ENCODE results near the gene ZNF414. TPM values are rescaled to one million over a fixed set of nuclear protein-coding genes. Genes with fewer than 3 reads are reported as not detected.

ZNF414 gene
- total and polyA plus RNA-seq, 2 experiments from 2014 or later, result 27.4 to 45.0 TPM

- H3K36me3 Mint-ChIP-seq (ENCODE audit: low read depth), result peaks cover 81% of the 10 kb centered on the region
- H2AFZ ChIP-seq, result no peak overlapping the region
- DNase-seq (ENCODE audit: low spot score), result no peak
- H3K9me3 Mint-ChIP-seq, result no peaks in the 10 kb centered on the region
- H3K27ac ChIP-seq (ENCODE audit: low read depth), result peak overlapping the region; percentile 52
- no peak overlapping the region for H3K4me3 ChIP-seq
- H3K79me2 ChIP-seq (replicated peaks; ENCODE audit: insufficient read depth), result peaks cover 100% of the 10 kb centered on the region
- H4K20me1 ChIP-seq (replicated peaks; ENCODE audit: insufficient read depth), result peaks cover 87% of the 10 kb centered on the region
- no peak for ATAC-seq
- TF ChIP-seq REST (IDR thresholded peaks at IDR 0.05; ENCODE audit: unreplicated experiment), result no peak
- TF ChIP-seq ETS1 (IDR thresholded peaks at IDR 0.05), result no peak
- no peak for TF ChIP-seq EZH2phosphoT487 (IDR thresholded peaks at IDR 0.05; ENCODE audit: unreplicated experiment)
- no peak for TF ChIP-seq JUNB (IDR thresholded peaks at IDR 0.05; ENCODE audit: unreplicated experiment)
- TF ChIP-seq POLR2AphosphoS5 (IDR thresholded peaks at IDR 0.05; ENCODE audit: low read depth), result no peak
- TF ChIP-seq CTCF (conservative IDR thresholded peaks at IDR 0.05; ENCODE audit: low read depth in 2 of 2), result no peak
- no peak for TF ChIP-seq ZNF462 (CRISPR knock-in tag; IDR thresholded peaks at IDR 0.05)
- TF ChIP-seq CREB1 (CRISPR knock-in tag; IDR thresholded peaks at IDR 0.05; ENCODE audit: low read depth), result no peak
- no peak for TF ChIP-seq NANOG (IDR thresholded peaks at IDR 0.05; ENCODE audit: borderline replicate concordance)
- H3K4me2 ChIP-seq, result 0 out of 2 replicates have a peak overlapping the region, but pooled peaks have one; percentile 21
- peaks cover 26% of the 10 kb centered on the region for H3F3A ChIP-seq (replicated peaks; ENCODE audit: low read depth)
- no peak overlapping the region for H3K27ac Mint-ChIP-seq
- H3K27me3 ChIP-seq (ENCODE audit: insufficient read depth), result no peaks in the 10 kb centered on the region
- no peaks in the 10 kb centered on the region for H3K27me3 Mint-ChIP-seq (ENCODE audit: insufficient read depth, low read depth, poor library complexity)
- peaks cover 40% of the 10 kb centered on the region for H3K36me3 ChIP-seq (ENCODE audit: insufficient read depth)
- no peak overlapping the region for H3K4me3 Mint-ChIP-seq
- peaks cover 55% of the 10 kb centered on the region for H3K4me1 ChIP-seq (ENCODE audit: insufficient read depth)
- H3K9me2 ChIP-seq (ENCODE audit: insufficient read depth), result no peaks in the 10 kb centered on the region
- H3K4me1 Mint-ChIP-seq, result peaks cover 72% of the 10 kb centered on the region
These were observed 53.3 kb downstream of the ZNF414 start for GRCh38 chr19:8460516-8461298.
